CD4-positive, alpha-beta T cell (primary cell): ENCODE data around the gene TENT5A. TPM values are rescaled to one million over a fixed set of nuclear protein-coding genes. Genes with fewer than 3 reads are reported as not detected.

Experiments used
- ATAC-seq: fragments of 200-7000 bp; cut with Tn5 transposase; one replicate; pipeline ENCODE4 v1.10.0; 2022; ENCODE audit warnings: mild to moderate bottlenecking; ENCODE audit not compliant: poor library complexity
- CTCF ChIA-PET: fragments of 350-600 bp; sonication (Branson Sonifier 250); formaldehyde crosslinking; loops from one replicate; lab custom pipeline; 2021; ENCODE audit warnings: antibody characterized with exemption, inconsistent platforms; lab: Charles Lee
- POLR2A ChIA-PET: fragments of 350-600 bp; sonication (Branson Sonifier 250); formaldehyde crosslinking; loops from one replicate; lab custom pipeline; 2021; ENCODE audit warnings: antibody characterized with exemption, inconsistent platforms; lab: Charles Lee
- DNase-seq, 14 experiments: peaks; one replicate each; pipeline ENCODE4 v3.0.0-alpha.2; 2013 to 2020; ENCODE audit warnings: mixed read lengths in 2 of 14
- H3K27ac ChIP-seq, 2 donors: one replicate each; pipeline versions ENCODE4 v1.5.1 to v1.7.0; 2013; ENCODE audit warnings: low read length in 2 of 2, low read depth in 1 of 2, mild to moderate bottlenecking in 1 of 2
- H3K27me3 ChIP-seq, 2 experiments: 1 replicate in 1 of 2; 2 replicates in 1 of 2; pipeline versions ENCODE4 v1.6.1 to v1.7.0; 2013; ENCODE audit warnings: low read length in 2 of 2, control low read depth in 1 of 2, mild to moderate bottlenecking in 1 of 2, moderate library complexity in 1 of 2; ENCODE audit not compliant: insufficient read depth in 2 of 2, control insufficient read depth in 1 of 2
- H3K36me3 ChIP-seq: one replicate; pipeline ENCODE4 v1.6.1; 2013; ENCODE audit warnings: low read length, control low read depth; ENCODE audit not compliant: insufficient read depth
- H3K4me1 ChIP-seq: one replicate; pipeline ENCODE4 v1.6.1; 2013; ENCODE audit warnings: low read length, control low read depth; ENCODE audit not compliant: insufficient read depth
- H3K4me3 ChIP-seq: one replicate; pipeline ENCODE4 v1.5.1; 2013; ENCODE audit warnings: mild to moderate bottlenecking, low read length, moderate library complexity
- H3K9me3 ChIP-seq, 2 experiments: 1 replicate in 1 of 2; 2 replicates in 1 of 2; pipeline versions ENCODE4 v1.6.1 to v1.7.0; 2013; ENCODE audit warnings: low read length in 2 of 2, mild to moderate bottlenecking in 2 of 2, control low read depth in 1 of 2, moderate library complexity in 1 of 2; ENCODE audit not compliant: control insufficient read depth in 1 of 2, insufficient read depth in 1 of 2
- H3K27ac Mint-ChIP-seq: one replicate; pipeline ENCODE4 v1.8.0; 2020; ENCODE audit warnings: mixed read lengths
- H3K27me3 Mint-ChIP-seq: one replicate; pipeline ENCODE4 v1.8.0; 2021; ENCODE audit warnings: mixed read lengths
- H3K36me3 Mint-ChIP-seq: one replicate; pipeline ENCODE4 v1.8.0; 2021; ENCODE audit warnings: low read depth, mixed read lengths
- H3K4me1 Mint-ChIP-seq: one replicate; pipeline ENCODE4 v1.8.0; 2021; ENCODE audit warnings: low read depth, mixed read lengths
- H3K4me3 Mint-ChIP-seq: one replicate; pipeline ENCODE4 v1.8.0; 2020; ENCODE audit warnings: mild to moderate bottlenecking, mixed read lengths
- H3K9me3 Mint-ChIP-seq: one replicate; pipeline ENCODE4 v1.8.0; 2020; ENCODE audit warnings: mixed read lengths
- intact Hi-C, 2 experiments: fragments of 100-400 bp; cut with DNase I in 1 of 2; cut with micrococcal nuclease in 1 of 2; formaldehyde crosslinking; loops; one replicate each; pipeline versions ENCODE4 v1.15.1 to v1.9.0; 2023 to 2025; cut with DNase I, micrococcal nuclease
- total RNA-seq, 174 experiments: library from RNA in 2 of 174; stranded (reverse) in 2 of 174; gene quantifications; one replicate each; pipeline ENCODE4 v1.2.3 and lab custom pipeline; 2021 to 2026
- TF ChIP-seq, protein P1 (sequence below): fragments of 200-600 bp; IDR thresholded peaks from one replicate; pipeline ENCODE4 v1.8.0; 2022; ENCODE audit warnings: antibody characterized with exemption, mild to moderate bottlenecking

The TENT5A gene
- total RNA-seq, 2 experiments from 2014 or later, result 6.3 to 6.7 TPM

DNA sequence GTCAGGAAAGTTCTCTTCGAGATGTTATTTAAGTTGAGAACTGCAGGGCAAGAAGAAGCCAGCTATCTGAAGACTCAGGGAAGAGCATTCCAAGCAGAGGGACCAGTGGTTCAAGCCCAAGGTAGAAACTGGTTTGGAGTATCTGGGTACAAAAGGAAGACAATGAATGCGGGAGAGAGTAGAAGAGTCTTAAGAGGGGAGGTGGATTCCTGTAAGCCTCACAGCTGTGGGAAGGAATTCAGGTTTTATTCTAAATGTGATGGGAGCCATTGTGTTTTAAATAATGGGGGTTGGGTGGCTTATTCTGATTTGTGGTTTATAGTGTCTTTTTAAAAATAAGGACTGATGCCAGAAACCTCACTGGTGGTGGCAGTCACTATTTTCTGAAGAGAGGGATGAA is 37.6 kb upstream of the TENT5A start:
- Histone ChIP-seq H3K27me3 (no peaks in the 10 kb centered on the region), H3K4me1 (no peaks in the 10 kb centered on the region), H3K9me3 (no peaks in the 10 kb centered on the region), H3K36me3 (no peaks in the 10 kb centered on the region), H3K27ac (no peak overlapping the region), H3K4me3 (no peak overlapping the region)
- Mint-ChIP-seq H3K4me1 (no peaks in the 10 kb centered on the region), H3K27me3 (no peaks in the 10 kb centered on the region), H3K9me3 (no peaks in the 10 kb centered on the region), H3K27ac (no peak overlapping the region), H3K36me3 (no peaks in the 10 kb centered on the region), H3K4me3 (no peak overlapping the region)
- intact Hi-C loops, result no loop called here
- ChIA-PET CTCF (no interaction called here), POLR2A (no interaction called here)
- no peak for ATAC-seq
- no peak for DNase-seq
- TF ChIP-seq, protein P1, sequence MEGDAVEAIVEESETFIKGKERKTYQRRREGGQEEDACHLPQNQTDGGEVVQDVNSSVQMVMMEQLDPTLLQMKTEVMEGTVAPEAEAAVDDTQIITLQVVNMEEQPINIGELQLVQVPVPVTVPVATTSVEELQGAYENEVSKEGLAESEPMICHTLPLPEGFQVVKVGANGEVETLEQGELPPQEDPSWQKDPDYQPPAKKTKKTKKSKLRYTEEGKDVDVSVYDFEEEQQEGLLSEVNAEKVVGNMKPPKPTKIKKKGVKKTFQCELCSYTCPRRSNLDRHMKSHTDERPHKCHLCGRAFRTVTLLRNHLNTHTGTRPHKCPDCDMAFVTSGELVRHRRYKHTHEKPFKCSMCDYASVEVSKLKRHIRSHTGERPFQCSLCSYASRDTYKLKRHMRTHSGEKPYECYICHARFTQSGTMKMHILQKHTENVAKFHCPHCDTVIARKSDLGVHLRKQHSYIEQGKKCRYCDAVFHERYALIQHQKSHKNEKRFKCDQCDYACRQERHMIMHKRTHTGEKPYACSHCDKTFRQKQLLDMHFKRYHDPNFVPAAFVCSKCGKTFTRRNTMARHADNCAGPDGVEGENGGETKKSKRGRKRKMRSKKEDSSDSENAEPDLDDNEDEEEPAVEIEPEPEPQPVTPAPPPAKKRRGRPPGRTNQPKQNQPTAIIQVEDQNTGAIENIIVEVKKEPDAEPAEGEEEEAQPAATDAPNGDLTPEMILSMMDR, result no peak

DNA sequence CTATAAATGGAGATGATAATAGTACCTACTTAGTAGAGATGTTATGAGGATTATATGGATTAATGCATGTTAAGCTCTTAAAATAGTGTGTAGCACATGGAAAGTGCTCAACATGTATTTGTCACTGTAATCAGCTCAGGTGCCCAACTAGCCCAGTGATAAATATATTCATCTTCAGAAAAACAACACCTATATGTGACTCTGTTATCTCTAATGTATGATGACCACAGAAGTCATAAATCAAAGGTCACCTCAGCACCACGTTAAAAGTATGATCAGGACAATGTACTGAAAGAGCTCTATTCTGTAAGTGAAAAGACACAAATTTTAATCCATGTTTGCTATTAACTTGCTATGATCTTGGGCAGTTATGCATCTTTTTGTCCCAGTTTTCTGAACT is 36.8 kb upstream of the TENT5A start:
- H3K9me3 Mint-ChIP-seq, result no peaks in the 10 kb centered on the region
- no peak for DNase-seq
- H3K4me3 Mint-ChIP-seq, result no peak overlapping the region
- H3K27ac Mint-ChIP-seq, result no peak overlapping the region
- TF ChIP-seq, protein P1, result no peak
- no peak overlapping the region for H3K27ac ChIP-seq
- no peak overlapping the region for H3K4me3 ChIP-seq
- no peaks in the 10 kb centered on the region for H3K27me3 Mint-ChIP-seq
- ChIA-PET POLR2A (no interaction called here), CTCF (no interaction called here)
- H3K36me3 Mint-ChIP-seq, result no peaks in the 10 kb centered on the region
- intact Hi-C loops, result no loop called here
- ATAC-seq, result no peak
- H3K36me3 ChIP-seq, result no peaks in the 10 kb centered on the region
- no peaks in the 10 kb centered on the region for H3K4me1 Mint-ChIP-seq
- no peaks in the 10 kb centered on the region for H3K27me3 ChIP-seq
- H3K4me1 ChIP-seq, result no peaks in the 10 kb centered on the region
- no peaks in the 10 kb centered on the region for H3K9me3 ChIP-seq

DNA sequence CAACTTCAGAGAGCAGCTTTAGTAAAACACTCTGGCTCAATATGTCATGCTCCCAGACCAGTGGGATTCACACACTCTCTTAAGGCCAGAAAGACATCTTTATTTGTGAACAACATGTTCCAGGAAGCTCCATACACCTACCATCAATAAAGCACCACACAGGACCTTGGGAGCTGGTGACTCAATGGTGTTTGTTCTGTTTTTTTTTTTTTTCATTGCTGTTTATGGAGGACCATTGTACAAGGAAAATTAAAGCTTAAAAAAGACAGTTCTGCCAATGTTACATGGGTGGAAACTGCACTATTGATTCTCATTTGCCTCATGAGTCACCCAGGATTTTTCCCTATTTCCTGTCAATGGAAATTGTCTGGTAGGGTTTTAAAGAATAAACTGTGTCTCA is 36.3 kb upstream of the TENT5A start:
- ChIA-PET CTCF (no interaction called here), POLR2A (no interaction called here)
- Mint-ChIP-seq H3K4me1 (no peaks in the 10 kb centered on the region), H3K9me3 (no peaks in the 10 kb centered on the region), H3K36me3 (no peaks in the 10 kb centered on the region), H3K27ac (no peak overlapping the region), H3K4me3 (no peak overlapping the region), H3K27me3 (no peaks in the 10 kb centered on the region)
- intact Hi-C loops, result no loop called here
- Histone ChIP-seq H3K4me1 (no peaks in the 10 kb centered on the region), H3K27ac (no peak overlapping the region), H3K4me3 (no peak overlapping the region), H3K9me3 (no peaks in the 10 kb centered on the region), H3K27me3 (no peaks in the 10 kb centered on the region), H3K36me3 (no peaks in the 10 kb centered on the region)
- ATAC-seq, result no peak
- TF ChIP-seq, protein P1, result no peak
- no peak for DNase-seq
